MCF 10A (cell line): Measurements from ENCODE around the gene CRISP1. TPM values are rescaled to one million over a fixed set of nuclear protein-coding genes. Genes with fewer than 3 reads are reported as not detected.

Source experiments
- BruUV-seq: library from RNA; stranded (reverse); fragments of 400-500 nt; replicated peaks from 2 replicates; lab custom pipeline; 2021; lab: Mats Ljungman, UMichigan
- CTCF ChIA-PET: fragments of 300-600 bp; sonication (Branson Sonifier 250); formaldehyde crosslinking; extraction: SDS; loops from one replicate; lab custom pipeline; 2021; ENCODE audit warnings: antibody characterized with exemption, inconsistent platforms; lab: Yijun Ruan, JAX
- POLR2A ChIA-PET: fragments of 300-600, 350-650 bp; sonication (Branson Sonifier 250); formaldehyde crosslinking; extraction: SDS; loops from one replicate; lab custom pipeline; 2020; ENCODE audit warnings: antibody characterized with exemption, inconsistent platforms; lab: Yijun Ruan, JAX
- DNase-seq: peaks from one replicate; pipeline ENCODE4 v3.0.0-alpha.2; 2018; ENCODE audit not compliant: unreplicated experiment
- H3K27ac Mint-ChIP-seq: one replicate; pipeline ENCODE4 v1.8.0; 2022; ENCODE audit warnings: mild to moderate bottlenecking, low read depth, mixed read lengths; ENCODE audit not compliant: unreplicated experiment
- H3K27me3 Mint-ChIP-seq: one replicate; pipeline ENCODE4 v1.8.0; 2022; ENCODE audit warnings: mixed read lengths; ENCODE audit not compliant: insufficient read depth, unreplicated experiment
- H3K36me3 Mint-ChIP-seq: one replicate; pipeline ENCODE4 v1.8.0; 2022; ENCODE audit warnings: mild to moderate bottlenecking, moderate library complexity, mixed read lengths; ENCODE audit not compliant: insufficient read depth, unreplicated experiment
- H3K4me1 Mint-ChIP-seq: one replicate; pipeline ENCODE4 v1.8.0; 2022; ENCODE audit warnings: mixed read lengths; ENCODE audit not compliant: insufficient read depth, unreplicated experiment
- H3K4me3 Mint-ChIP-seq: one replicate; pipeline ENCODE4 v1.8.0; 2022; ENCODE audit warnings: mild to moderate bottlenecking, moderate library complexity, mixed read lengths; ENCODE audit not compliant: unreplicated experiment
- H3K9me3 Mint-ChIP-seq: one replicate; pipeline ENCODE4 v1.8.0; 2022; ENCODE audit warnings: mixed read lengths; ENCODE audit not compliant: unreplicated experiment
- CTCF ChIP-seq: fragments of 200-600 bp; IDR thresholded peaks from one replicate; pipeline ENCODE4 v1.8.0; 2022; ENCODE audit warnings: antibody characterized with exemption, mild to moderate bottlenecking; ENCODE audit not compliant: unreplicated experiment
- intact Hi-C: fragments of 100-400 bp; cut with micrococcal nuclease; formaldehyde crosslinking; loops from 2 replicates; pipeline ENCODE4 v1.14.1; 2022
- total RNA-seq: library from RNA; stranded (reverse); gene quantifications from 2 replicates; pipeline ENCODE4 v1.2.3, GENCODE V29; 2022

CRISP1 gene
- total RNA-seq, 1 experiment from 2014 or later = not detected

DNA sequence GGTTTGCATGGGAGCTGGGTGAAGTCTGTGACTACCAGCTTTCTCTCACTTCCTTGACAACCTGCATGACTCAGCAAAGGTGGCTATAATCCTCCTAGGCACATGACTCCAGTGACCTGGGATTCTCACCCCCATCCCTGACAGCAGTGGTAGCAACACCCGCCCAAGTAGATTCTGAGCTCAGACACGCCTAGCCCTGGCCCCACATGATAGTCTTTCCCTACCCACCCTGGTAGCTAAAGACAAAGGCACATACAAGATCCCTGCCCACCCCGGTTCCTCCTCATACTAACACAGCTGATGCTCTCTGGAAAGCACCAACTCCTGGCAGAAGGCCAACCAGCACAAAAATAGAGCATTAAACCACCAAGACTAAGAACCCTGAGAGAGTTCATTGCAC is 25.9 kb upstream of the CRISP1 start:
- Mint-ChIP-seq H3K36me3 (no peaks in the 10 kb centered on the region), H3K27ac (no peak overlapping the region), H3K4me1 (no peaks in the 10 kb centered on the region), H3K4me3 (no peak overlapping the region), H3K27me3 (no peaks in the 10 kb centered on the region), H3K9me3 (peaks cover 14% of the 10 kb centered on the region)
- intact Hi-C loops = no loop called here
- no peak for TF ChIP-seq CTCF
- POLR2A ChIA-PET = no interaction called here
- DNase-seq = peak; percentile 5
- CTCF ChIA-PET = interaction anchor here (0.8 to 0.9 kb wide), 2 partner anchors 285 to 709 kb away, joined by 3 to 4 read pairs; no protein-coding TSS in a partner anchor
- BruUV-seq = no TSS peak

DNA sequence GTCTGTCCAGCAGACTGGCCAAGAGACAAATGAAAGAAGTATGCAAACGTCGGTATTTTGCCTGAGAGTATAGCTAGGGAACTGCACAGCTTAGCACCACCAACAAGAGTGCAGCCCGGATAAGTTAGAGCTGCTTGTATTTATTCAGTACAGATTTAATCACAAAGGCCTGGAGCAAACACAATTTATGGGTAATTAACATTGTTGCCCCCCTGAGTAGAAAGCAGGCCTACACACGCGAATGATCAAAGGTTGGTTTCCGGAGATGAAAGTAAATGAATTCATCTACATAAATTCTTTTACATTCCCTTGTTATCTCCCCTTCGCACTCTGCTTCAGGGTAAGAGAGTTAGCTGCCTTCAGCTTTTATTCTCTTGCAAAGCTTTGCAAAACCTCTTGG is 24.7 kb upstream of the CRISP1 start:
- H3K36me3 Mint-ChIP-seq = no peaks in the 10 kb centered on the region
- no peaks in the 10 kb centered on the region for H3K27me3 Mint-ChIP-seq
- no peak overlapping the region for H3K27ac Mint-ChIP-seq
- ChIA-PET POLR2A (no interaction called here), CTCF (interaction anchor here (0.7 kb wide), 1 partner anchor 28 kb away, joined by 3 read pairs; no protein-coding TSS in a partner anchor)
- peaks cover 14% of the 10 kb centered on the region for H3K9me3 Mint-ChIP-seq
- no peak for TF ChIP-seq CTCF
- DNase-seq = no peak
- BruUV-seq = no TSS peak
- intact Hi-C loops = no loop called here
- no peaks in the 10 kb centered on the region for H3K4me1 Mint-ChIP-seq
- no peak overlapping the region for H3K4me3 Mint-ChIP-seq

GRCh38 chr6:49888742-49889431 is 22.6 kb upstream of the CRISP1 start:
- H3K4me1 Mint-ChIP-seq = no peaks in the 10 kb centered on the region
- H3K27me3 Mint-ChIP-seq = no peaks in the 10 kb centered on the region
- CTCF ChIA-PET = interaction anchor here (0.7 kb wide), 1 partner anchor 34 kb away, joined by 3 read pairs; no protein-coding TSS in a partner anchor
- peaks cover 9% of the 10 kb centered on the region for H3K9me3 Mint-ChIP-seq
- no peak for TF ChIP-seq CTCF
- H3K4me3 Mint-ChIP-seq = no peak overlapping the region
- intact Hi-C loops = no loop called here
- no TSS peak for BruUV-seq
- DNase-seq = no peak
- no peaks in the 10 kb centered on the region for H3K36me3 Mint-ChIP-seq
- H3K27ac Mint-ChIP-seq = no peak overlapping the region
- POLR2A ChIA-PET = no interaction called here

GRCh38 chr6:49868951-49869529 is 2.7 kb upstream of the CRISP1 start:
- POLR2A ChIA-PET = no interaction called here
- BruUV-seq = no TSS peak

More at GRCh38 chr6:49868951-49869529, 2.7 kb upstream of the CRISP1 start:
- Mint-ChIP-seq H3K4me3 (no peak overlapping the region), H3K27ac (no peak overlapping the region), H3K36me3 (no peaks in the 10 kb centered on the region), H3K27me3 (no peaks in the 10 kb centered on the region), H3K4me1 (no peaks in the 10 kb centered on the region), H3K9me3 (peaks cover 7% of the 10 kb centered on the region)
- CTCF ChIA-PET = interaction anchor here (0.6 to 1.1 kb wide), 3 partner anchors 11 to 213 kb away, joined by 3 to 5 read pairs (median 4); no protein-coding TSS in a partner anchor
- TF ChIP-seq CTCF = no peak
- DNase-seq = no peak
- intact Hi-C loops = no loop called here
